Loucy (cell line): ENCODE results near the gene ARR3.

Experiments
- H2AFZ ChIP-seq: fragments of 200-600 bp; sonication (generic); 2 replicates; pipeline ENCODE4 v1.6.0; 2016; ENCODE audit warnings: antibody characterized with exemption, mild to moderate bottlenecking, low read length, moderate library complexity
- H3F3A ChIP-seq: fragments of 200-600 bp; 2 replicates; pipeline ENCODE4 v1.6.0; 2016; ENCODE audit warnings: antibody characterized with exemption, low read depth, mild to moderate bottlenecking
- H3K27me3 ChIP-seq: fragments of 200-600 bp; sonication (generic); 2 replicates; pipeline ENCODE4 v1.6.1; 2014; ENCODE audit warnings: low read length, mild to moderate bottlenecking; ENCODE audit not compliant: insufficient read depth, poor library complexity, severe bottlenecking
- H3K36me3 ChIP-seq: fragments of 200-600 bp; sonication (generic); 2 replicates; pipeline ENCODE4 v1.6.1; 2016; ENCODE audit warnings: low read length; ENCODE audit not compliant: insufficient read depth
- H3K4me1 ChIP-seq: fragments of 200-600 bp; sonication (generic); 2 replicates; pipeline ENCODE4 v1.5.1; 2014; ENCODE audit warnings: low read length, mild to moderate bottlenecking; ENCODE audit not compliant: insufficient read depth, poor library complexity, severe bottlenecking
- H3K4me2 ChIP-seq: fragments of 200-600 bp; sonication (generic); 2 replicates; pipeline ENCODE4 v1.6.0; 2014; ENCODE audit warnings: antibody characterized with exemption, low read length, low read depth, mild to moderate bottlenecking; ENCODE audit not compliant: poor library complexity, severe bottlenecking
- H3K4me3 ChIP-seq: fragments of 200-600 bp; sonication (generic); 2 replicates; pipeline ENCODE4 v1.5.1; 2014; ENCODE audit warnings: low read length, mild to moderate bottlenecking, mixed read lengths; ENCODE audit not compliant: poor library complexity, severe bottlenecking
- H3K79me2 ChIP-seq: fragments of 200-600 bp; sonication (generic); 2 replicates; pipeline ENCODE4 v1.6.1; 2014; ENCODE audit warnings: low read length; ENCODE audit not compliant: insufficient read depth
- H3K9ac ChIP-seq: fragments of 200-600 bp; sonication (generic); 2 replicates; pipeline ENCODE4 v1.6.0; 2014; ENCODE audit warnings: mild to moderate bottlenecking, low read depth, low read length, moderate library complexity; ENCODE audit not compliant: poor library complexity, severe bottlenecking
- H3K9me2 ChIP-seq: fragments of 200-600 bp; sonication (generic); replicated peaks from 2 replicates; pipeline ENCODE4 v1.6.1; 2016; ENCODE audit warnings: low read depth, low read length, mixed read lengths
- H3K9me3 ChIP-seq: fragments of 200-600 bp; sonication (generic); 2 replicates; pipeline ENCODE4 v1.6.1; 2014; ENCODE audit warnings: mild to moderate bottlenecking, antibody characterized with exemption, low read length, low read depth; ENCODE audit not compliant: insufficient read depth
- H4K20me1 ChIP-seq: fragments of 200-600 bp; sonication (generic); 2 replicates; pipeline ENCODE4 v1.6.0; 2014; ENCODE audit warnings: antibody characterized with exemption, low read length, mild to moderate bottlenecking; ENCODE audit not compliant: insufficient read depth, poor library complexity, severe bottlenecking
- EZH2phosphoT487 ChIP-seq: fragments of 200-600 bp; IDR thresholded peaks from 2 replicates; pipeline ENCODE4 v1.6.1; 2018; ENCODE audit warnings: antibody characterized with exemption, mild to moderate bottlenecking, moderate library complexity, borderline replicate concordance
- TF ChIP-seq, protein P1 (sequence below): fragments of 200-600 bp; sonication (generic); conservative IDR thresholded peaks from 2 replicates; pipeline ENCODE4 v1.5.1; 2014; ENCODE audit warnings: mild to moderate bottlenecking, antibody characterized with exemption, low read length

The ARR3 gene

DNA sequence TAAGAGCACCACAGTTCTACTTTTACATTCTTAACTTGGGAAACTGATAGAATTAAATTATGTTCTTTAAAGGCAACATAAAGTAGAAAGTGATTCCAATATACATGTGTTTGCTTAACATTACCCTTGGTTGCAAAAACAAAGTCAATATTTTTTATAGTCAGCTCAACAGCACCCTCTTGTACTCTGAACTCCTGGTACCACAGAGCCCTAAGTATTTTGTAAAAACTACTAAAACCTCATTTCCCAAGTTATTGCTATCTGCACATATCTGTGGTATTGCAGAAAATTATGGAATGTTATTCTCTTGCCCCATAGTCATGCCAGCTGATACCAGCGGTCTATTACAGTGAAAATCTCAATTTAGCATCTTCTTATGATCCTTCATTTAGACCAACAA lies 24.7 kb downstream of the ARR3 start:
- Histone ChIP-seq H3K4me3 (peak overlapping the region; percentile 94), H3K4me2 (peak overlapping the region; percentile 83), H3F3A (no peaks in the 10 kb centered on the region), H2AFZ (no peak overlapping the region), H3K4me1 (peaks cover 25% of the 10 kb centered on the region), H3K36me3 (no peaks in the 10 kb centered on the region), H3K9ac (peak overlapping the region; percentile 85), H3K79me2 (peaks cover 78% of the 10 kb centered on the region), H3K9me3 (no peaks in the 10 kb centered on the region), H4K20me1 (peaks cover 5% of the 10 kb centered on the region), H3K9me2 (no peaks in the 10 kb centered on the region), H3K27me3 (no peaks in the 10 kb centered on the region)
- TF ChIP-seq, protein P1, sequence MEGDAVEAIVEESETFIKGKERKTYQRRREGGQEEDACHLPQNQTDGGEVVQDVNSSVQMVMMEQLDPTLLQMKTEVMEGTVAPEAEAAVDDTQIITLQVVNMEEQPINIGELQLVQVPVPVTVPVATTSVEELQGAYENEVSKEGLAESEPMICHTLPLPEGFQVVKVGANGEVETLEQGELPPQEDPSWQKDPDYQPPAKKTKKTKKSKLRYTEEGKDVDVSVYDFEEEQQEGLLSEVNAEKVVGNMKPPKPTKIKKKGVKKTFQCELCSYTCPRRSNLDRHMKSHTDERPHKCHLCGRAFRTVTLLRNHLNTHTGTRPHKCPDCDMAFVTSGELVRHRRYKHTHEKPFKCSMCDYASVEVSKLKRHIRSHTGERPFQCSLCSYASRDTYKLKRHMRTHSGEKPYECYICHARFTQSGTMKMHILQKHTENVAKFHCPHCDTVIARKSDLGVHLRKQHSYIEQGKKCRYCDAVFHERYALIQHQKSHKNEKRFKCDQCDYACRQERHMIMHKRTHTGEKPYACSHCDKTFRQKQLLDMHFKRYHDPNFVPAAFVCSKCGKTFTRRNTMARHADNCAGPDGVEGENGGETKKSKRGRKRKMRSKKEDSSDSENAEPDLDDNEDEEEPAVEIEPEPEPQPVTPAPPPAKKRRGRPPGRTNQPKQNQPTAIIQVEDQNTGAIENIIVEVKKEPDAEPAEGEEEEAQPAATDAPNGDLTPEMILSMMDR = no peak
- TF ChIP-seq EZH2phosphoT487 = no peak

DNA sequence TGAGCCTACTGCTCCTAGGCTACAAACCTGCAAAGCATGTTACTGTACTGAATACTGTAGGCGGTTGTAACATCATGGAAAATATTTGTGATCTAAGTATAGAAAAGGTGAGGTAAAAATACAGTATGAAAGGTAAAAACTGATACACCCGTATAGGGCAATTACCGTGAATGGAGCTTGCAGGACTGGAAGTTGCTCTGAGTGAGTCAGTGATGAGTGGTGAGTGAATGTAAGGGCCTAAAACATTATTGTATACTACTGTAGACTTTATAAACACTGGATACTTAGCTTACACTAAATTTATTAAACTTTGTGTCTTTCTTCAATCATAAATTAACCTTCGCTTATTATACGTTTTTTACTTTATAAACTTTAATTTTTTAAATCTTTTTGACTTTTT lies 25.5 kb downstream of the ARR3 start:
- Histone ChIP-seq H3K27me3 (no peaks in the 10 kb centered on the region), H3K36me3 (no peaks in the 10 kb centered on the region), H4K20me1 (peaks cover 5% of the 10 kb centered on the region), H3K9me3 (no peaks in the 10 kb centered on the region), H2AFZ (no peak overlapping the region), H3K9me2 (no peaks in the 10 kb centered on the region), H3K9ac (peak overlapping the region; percentile 85), H3K4me1 (peaks cover 25% of the 10 kb centered on the region), H3F3A (no peaks in the 10 kb centered on the region), H3K4me3 (peak overlapping the region; percentile 94), H3K79me2 (peaks cover 86% of the 10 kb centered on the region), H3K4me2 (peak overlapping the region; percentile 83)
- TF ChIP-seq, protein P1 = no peak
- TF ChIP-seq EZH2phosphoT487 = no peak

DNA sequence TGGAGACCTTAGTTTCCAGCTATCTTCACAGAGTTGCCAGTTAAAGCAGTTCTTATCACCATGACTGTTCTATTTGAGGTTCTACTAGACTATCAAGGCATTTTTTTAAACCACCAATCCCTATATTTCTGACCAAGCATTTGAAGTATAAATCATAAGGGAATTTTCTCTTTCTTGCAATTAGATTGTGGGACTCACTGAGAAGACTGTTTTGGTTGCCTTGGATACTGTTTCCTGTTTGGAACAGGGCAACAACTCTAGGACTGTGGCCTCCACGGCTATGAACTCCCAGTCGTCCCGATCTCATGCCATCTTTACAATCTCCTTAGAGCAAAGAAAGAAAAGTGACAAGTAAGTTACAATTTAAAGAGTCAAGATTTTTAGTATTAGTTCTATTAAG lies 33.6 kb downstream of the ARR3 start:
- Histone ChIP-seq H3K9me3 (no peaks in the 10 kb centered on the region), H3K9me2 (no peaks in the 10 kb centered on the region), H3K4me2 (no peak overlapping the region), H3K9ac (no peak overlapping the region), H2AFZ (no peak overlapping the region), H3F3A (no peaks in the 10 kb centered on the region), H3K4me1 (peaks cover 6% of the 10 kb centered on the region), H3K27me3 (no peaks in the 10 kb centered on the region), H3K4me3 (no peak overlapping the region), H3K79me2 (peaks cover 34% of the 10 kb centered on the region), H3K36me3 (peaks cover 45% of the 10 kb centered on the region; the same call in 1 of the 2 replicates), H4K20me1 (peaks cover 2% of the 10 kb centered on the region)
- TF ChIP-seq EZH2phosphoT487 = no peak
- TF ChIP-seq, protein P1 = no peak
